Measurements from ENCODE around the gene HIP1R.

HIP1R gene

GRCh38 chr12:122850695-122851350, 15.6 kb downstream of the HIP1R start:
- ATAC-seq: no peak
- Mint-ChIP-seq H3K9me3 (no peaks in the 10 kb centered on the region), H3K4me3 (no peak overlapping the region), H3K4me1 (no peaks in the 10 kb centered on the region), H3K36me3 (peaks cover 14% of the 10 kb centered on the region), H3K27ac (no peak overlapping the region)
- DNase-seq (ENCODE audit: low spot score in 2 of 2): no peak

GRCh38 chr12:122851820-122852219, 16.6 kb downstream of the HIP1R start:
- Mint-ChIP-seq H3K27ac (peak overlapping the region; percentile 18), H3K4me1 (no peaks in the 10 kb centered on the region), H3K4me3 (no peak overlapping the region), H3K36me3 (peaks cover 15% of the 10 kb centered on the region), H3K9me3 (no peaks in the 10 kb centered on the region)
- DNase-seq (ENCODE audit: low spot score in 2 of 2): no peak
- no peak for ATAC-seq

- no peak for ATAC-seq
- Mint-ChIP-seq H3K9me3 (no peaks in the 10 kb centered on the region), H3K36me3 (peaks cover 15% of the 10 kb centered on the region), H3K4me1 (no peaks in the 10 kb centered on the region), H3K27ac (peak overlapping the region; percentile 18), H3K4me3 (no peak overlapping the region)
- DNase-seq (ENCODE audit: low spot score in 2 of 2): no peak
These were observed 17.3 kb downstream of the HIP1R start for GRCh38 chr12:122852336-122853275.

GRCh38 chr12:122853582-122854245, 18.5 kb downstream of the HIP1R start:
- H3K27ac Mint-ChIP-seq: no peak overlapping the region
- H3K9me3 Mint-ChIP-seq: no peaks in the 10 kb centered on the region
- ATAC-seq: no peak
- H3K4me1 Mint-ChIP-seq: no peaks in the 10 kb centered on the region
- no peak for DNase-seq (ENCODE audit: low spot score in 2 of 2)
- H3K36me3 Mint-ChIP-seq: peaks cover 15% of the 10 kb centered on the region
- no peak overlapping the region for H3K4me3 Mint-ChIP-seq

- DNase-seq (ENCODE audit: low spot score in 2 of 2) (no peak), ATAC-seq (no peak)
- no peaks in the 10 kb centered on the region for H3K9me3 Mint-ChIP-seq
- H3K4me1 Mint-ChIP-seq: no peaks in the 10 kb centered on the region
- H3K36me3 Mint-ChIP-seq: peaks cover 22% of the 10 kb centered on the region
- no peak overlapping the region for H3K4me3 Mint-ChIP-seq
- no peak overlapping the region for H3K27ac Mint-ChIP-seq
These were observed 19.3 kb downstream of the HIP1R start for GRCh38 chr12:122854554-122854953.

GRCh38 chr12:122855071-122855829, 20.0 kb downstream of the HIP1R start:
- H3K4me3 Mint-ChIP-seq: no peak overlapping the region
- H3K27ac Mint-ChIP-seq: no peak overlapping the region
- no peak for DNase-seq (ENCODE audit: low spot score in 2 of 2)
- no peaks in the 10 kb centered on the region for H3K4me1 Mint-ChIP-seq
- H3K9me3 Mint-ChIP-seq: no peaks in the 10 kb centered on the region
- no peak for ATAC-seq
- H3K36me3 Mint-ChIP-seq: peaks cover 22% of the 10 kb centered on the region

- H3K27ac Mint-ChIP-seq: no peak overlapping the region
- H3K4me1 Mint-ChIP-seq: no peaks in the 10 kb centered on the region
- ATAC-seq (no peak), DNase-seq (ENCODE audit: low spot score in 2 of 2) (no peak)
- H3K4me3 Mint-ChIP-seq: no peak overlapping the region
- H3K36me3 Mint-ChIP-seq: peaks cover 22% of the 10 kb centered on the region
- no peaks in the 10 kb centered on the region for H3K9me3 Mint-ChIP-seq
These were observed 20.9 kb downstream of the HIP1R start for GRCh38 chr12:122855928-122856831.

GRCh38 chr12:122856999-122857671, 21.9 kb downstream of the HIP1R start:
- DNase-seq (ENCODE audit: low spot score in 2 of 2) (no peak), ATAC-seq (no peak)
- H3K27ac Mint-ChIP-seq: no peak overlapping the region
- H3K4me1 Mint-ChIP-seq: no peaks in the 10 kb centered on the region
- peaks cover 27% of the 10 kb centered on the region for H3K36me3 Mint-ChIP-seq
- H3K9me3 Mint-ChIP-seq: no peaks in the 10 kb centered on the region
- no peak overlapping the region for H3K4me3 Mint-ChIP-seq

- no peak for DNase-seq (ENCODE audit: low spot score in 2 of 2)
- no peak for ATAC-seq
- Mint-ChIP-seq H3K4me1 (no peaks in the 10 kb centered on the region), H3K36me3 (peaks cover 29% of the 10 kb centered on the region), H3K27ac (no peak overlapping the region), H3K4me3 (no peak overlapping the region), H3K9me3 (no peaks in the 10 kb centered on the region)
These were observed 22.9 kb downstream of the HIP1R start for GRCh38 chr12:122858171-122858570.

GRCh38 chr12:122858591-122859302, 23.5 kb downstream of the HIP1R start:
- Mint-ChIP-seq H3K27ac (no peak overlapping the region), H3K9me3 (no peaks in the 10 kb centered on the region), H3K4me3 (no peak overlapping the region), H3K4me1 (no peaks in the 10 kb centered on the region), H3K36me3 (peaks cover 29% of the 10 kb centered on the region)
- ATAC-seq (no peak), DNase-seq (ENCODE audit: low spot score in 2 of 2) (no peak)

- Mint-ChIP-seq H3K4me1 (peaks cover 3% of the 10 kb centered on the region), H3K36me3 (peaks cover 22% of the 10 kb centered on the region), H3K9me3 (no peaks in the 10 kb centered on the region), H3K27ac (peak overlapping the region; percentile 43), H3K4me3 (no peak overlapping the region)
- ATAC-seq (no peak), DNase-seq (ENCODE audit: low spot score in 2 of 2) (no peak)
These were observed 24.2 kb downstream of the HIP1R start for GRCh38 chr12:122859303-122860039.

GRCh38 chr12:122860040-122860853, 25.0 kb downstream of the HIP1R start:
- Mint-ChIP-seq H3K4me1 (peaks cover 10% of the 10 kb centered on the region), H3K9me3 (no peaks in the 10 kb centered on the region), H3K27ac (peak overlapping the region; percentile 43), H3K36me3 (peaks cover 26% of the 10 kb centered on the region), H3K4me3 (no peak overlapping the region)
- ATAC-seq: peak; percentile 73
- peak; percentile 83 to 90 for DNase-seq (ENCODE audit: low spot score in 2 of 2)

All from stimulated activated effector memory CD8-positive, alpha-beta T cell treated with anti-CD3 and anti-CD28 coated beads, Interleukin-12 subunit alpha, Interleukin-12 subunit beta, amount 100 ng/mL, for 72 hours (primary cell).